Neutrophil (primary cell): ENCODE measurements around the gene OR4F29.
"Not testable (repeated sequence)": the region's sequence is repeated elsewhere in the genome, so short reads cannot be mapped to it uniquely, and the experiment has no call there.

Source experiments
- H3K27ac ChIP-seq: fragments of 200-600 bp; sonication (generic); 2 replicates; pipeline ENCODE4 v1.5.1; 2016; ENCODE audit warnings: mild to moderate bottlenecking, moderate library complexity
- H3K27me3 ChIP-seq: fragments of 200-600 bp; sonication (generic); 2 replicates; pipeline ENCODE4 v1.6.0; 2016; ENCODE audit warnings: mild to moderate bottlenecking
- H3K36me3 ChIP-seq: fragments of 200-600 bp; sonication (generic); 2 replicates; pipeline ENCODE4 v1.5.1; 2017
- H3K4me1 ChIP-seq, 2 experiments: fragments of 200-600 bp in 1 of 2; sonication (generic) in 1 of 2; 1 replicate in 1 of 2; 2 replicates in 1 of 2; pipeline versions ENCODE4 v1.5.1 to v1.6.1; 2013 to 2016; ENCODE audit warnings: low read depth in 1 of 2, low read length in 1 of 2, mild to moderate bottlenecking in 1 of 2, moderate library complexity in 1 of 2; ENCODE audit not compliant: control insufficient read depth in 1 of 2, insufficient read depth in 1 of 2
- H3K4me3 ChIP-seq, 2 experiments: fragments of 200-600 bp in 1 of 2; sonication (generic) in 1 of 2; 1 replicate in 1 of 2; 2 replicates in 1 of 2; pipeline ENCODE4 v1.5.1; 2013 to 2016; ENCODE audit warnings: low read depth in 1 of 2, low read length in 1 of 2, mild to moderate bottlenecking in 1 of 2, moderate library complexity in 1 of 2
- H3K9me3 ChIP-seq: fragments of 200-600 bp; sonication (generic); 2 replicates; pipeline ENCODE4 v1.5.1; 2016

The OR4F29 gene

GRCh38 chr1:451578-451977 lies at the start of gene OR4F29:
Gene OR4F29, minus strand, starts transcription at chr1:451678. Its CDS starts 0 bp downstream, at chr1:451678.
- not testable (repeated sequence) for H3K4me1 ChIP-seq, H3K27me3 ChIP-seq, H3K4me3 ChIP-seq, H3K27ac ChIP-seq, H3K9me3 ChIP-seq, H3K36me3 ChIP-seq
